Measurements from ENCODE around the gene ACTN1.

DNA sequence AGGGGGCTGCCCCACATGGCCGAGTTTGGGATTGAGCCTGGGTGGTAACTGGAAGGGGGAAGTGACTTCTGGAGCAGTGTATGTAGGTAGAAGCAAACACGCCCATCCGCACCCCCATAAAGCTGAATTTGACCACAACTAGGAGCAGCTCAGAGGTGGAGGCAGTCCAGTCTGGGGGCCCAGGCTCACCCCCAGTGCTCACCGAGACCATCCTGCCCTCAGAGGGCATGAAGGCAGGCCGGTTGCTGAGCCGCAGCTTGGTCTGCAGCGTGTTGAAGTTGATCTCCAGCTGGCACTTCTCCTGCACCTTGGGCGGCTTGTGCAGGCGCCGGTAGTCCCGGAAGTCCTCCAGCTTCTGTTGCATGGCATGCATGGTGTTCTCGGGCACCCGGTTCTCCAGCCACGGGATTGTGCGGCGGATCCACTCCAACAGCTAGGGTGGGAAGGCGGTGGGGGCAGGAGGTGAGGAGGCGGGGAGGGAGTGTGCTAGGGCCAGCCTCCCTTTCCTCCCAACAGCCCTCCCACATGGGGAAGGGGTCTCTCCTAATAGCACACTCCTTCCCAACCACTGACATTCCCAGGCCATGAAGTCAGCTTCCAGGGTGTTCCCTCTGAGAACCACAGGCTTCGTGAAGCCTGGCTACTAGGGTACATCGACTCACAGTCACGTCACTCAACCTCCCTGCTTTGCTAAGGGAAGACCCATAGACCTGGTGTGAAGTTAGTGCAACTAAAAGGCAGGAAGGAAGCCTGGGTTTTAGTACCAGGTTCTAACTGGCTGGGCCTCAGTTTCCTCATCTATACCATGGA is 87.0 kb downstream of the ACTN1 start:
- TF ChIP-seq ZNF211 (tag by site-specific recombination; IDR thresholded peaks at IDR 0.05; ENCODE audit: low read depth): no peak
- TF ChIP-seq, protein P1, sequence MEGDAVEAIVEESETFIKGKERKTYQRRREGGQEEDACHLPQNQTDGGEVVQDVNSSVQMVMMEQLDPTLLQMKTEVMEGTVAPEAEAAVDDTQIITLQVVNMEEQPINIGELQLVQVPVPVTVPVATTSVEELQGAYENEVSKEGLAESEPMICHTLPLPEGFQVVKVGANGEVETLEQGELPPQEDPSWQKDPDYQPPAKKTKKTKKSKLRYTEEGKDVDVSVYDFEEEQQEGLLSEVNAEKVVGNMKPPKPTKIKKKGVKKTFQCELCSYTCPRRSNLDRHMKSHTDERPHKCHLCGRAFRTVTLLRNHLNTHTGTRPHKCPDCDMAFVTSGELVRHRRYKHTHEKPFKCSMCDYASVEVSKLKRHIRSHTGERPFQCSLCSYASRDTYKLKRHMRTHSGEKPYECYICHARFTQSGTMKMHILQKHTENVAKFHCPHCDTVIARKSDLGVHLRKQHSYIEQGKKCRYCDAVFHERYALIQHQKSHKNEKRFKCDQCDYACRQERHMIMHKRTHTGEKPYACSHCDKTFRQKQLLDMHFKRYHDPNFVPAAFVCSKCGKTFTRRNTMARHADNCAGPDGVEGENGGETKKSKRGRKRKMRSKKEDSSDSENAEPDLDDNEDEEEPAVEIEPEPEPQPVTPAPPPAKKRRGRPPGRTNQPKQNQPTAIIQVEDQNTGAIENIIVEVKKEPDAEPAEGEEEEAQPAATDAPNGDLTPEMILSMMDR (tag by site-specific recombination; IDR thresholded peaks at IDR 0.05): no peak
- no peak for TF ChIP-seq TCF7L2 (IDR thresholded peaks at IDR 0.05; ENCODE audit: borderline replicate concordance, low read depth, low read length)
- no peak for TF ChIP-seq KLF16 (tag by site-specific recombination; IDR thresholded peaks at IDR 0.05)
- TF ChIP-seq ZNF501 (tag by site-specific recombination; IDR thresholded peaks at IDR 0.05): no peak
